Heart left ventricle (tissue), 16 donors: ENCODE measurements around the gene PRKAG2. TPM values are rescaled to one million over a fixed set of nuclear protein-coding genes. Genes with fewer than 3 reads are reported as not detected.

Experiments
- ATAC-seq, 4 donors: fragments of 200-7000 bp; cut with Tn5 transposase; one replicate each; pipeline ENCODE4 v1.9.1; 2020 to 2022; ENCODE audit warnings: moderate library complexity in 4 of 4, mild to moderate bottlenecking in 3 of 4, moderate number of reproducible peaks in 1 of 4
- DNase-seq, 5 donors: peaks; one replicate each; pipeline ENCODE4 v3.0.0-alpha.2; 2020
- H3K27ac ChIP-seq, 12 donors: fragments of 200-600 bp; sonication (generic) in 4 of 12; one replicate each; pipeline versions ENCODE4 v1.5.0 to v1.8.0; 2016 to 2022; ENCODE audit warnings: mild to moderate bottlenecking in 2 of 12
- H3K27me3 ChIP-seq, 9 donors: fragments of 200-600 bp; sonication (generic) in 2 of 9; one replicate each; pipeline versions ENCODE4 v1.5.1 to v1.8.0; 2016 to 2022; ENCODE audit warnings: mild to moderate bottlenecking in 3 of 9
- H3K36me3 ChIP-seq, 9 donors: fragments of 200-600 bp; sonication (generic) in 2 of 9; one replicate each; pipeline versions ENCODE4 v1.5.0 to v1.8.0; 2018 to 2022; ENCODE audit warnings: mild to moderate bottlenecking in 2 of 9
- H3K4me1 ChIP-seq, 12 donors: fragments of 200-600 bp; sonication (generic) in 4 of 12; one replicate each; pipeline versions ENCODE4 v1.5.0 to v1.8.0; 2016 to 2022; ENCODE audit warnings: mild to moderate bottlenecking in 3 of 12
- H3K4me3 ChIP-seq, 12 donors: fragments of 200-600 bp; sonication (generic) in 4 of 12; one replicate each; pipeline versions ENCODE4 v1.5.0 to v1.8.0; 2017 to 2022; ENCODE audit warnings: mild to moderate bottlenecking in 9 of 12, moderate library complexity in 4 of 12
- H3K9me3 ChIP-seq, 12 donors: fragments of 200-600 bp; sonication (generic) in 4 of 12; one replicate each; pipeline versions ENCODE4 v1.5.0 to v1.8.0; 2016 to 2022; ENCODE audit warnings: mild to moderate bottlenecking in 1 of 12
- POLR2A ChIP-seq, 2 donors: fragments of 450-650 bp; IDR thresholded peaks; one replicate each; pipeline ENCODE4 v1.6.1; 2017; ENCODE audit warnings: antibody characterized with exemption in 2 of 2, mild to moderate bottlenecking in 2 of 2, moderate library complexity in 2 of 2
- WGBS, 4 donors: extraction: QIAGEN DNeasy Blood & Tissue Kit in 2 of 4; methylation state at CpG; one replicate each; pipeline versions ENCODE4 v1.1.5 to v1.1.7; 2013 to 2018; 5-methylcytosine and 5-hydroxymethylcytosine counted together
- intact Hi-C, 10 donors: fragments of 100-400 bp; cut with DNase I; formaldehyde crosslinking; loops; one replicate each; pipeline versions ENCODE4 v1.11.1 to v1.14.2; 2022
- polyA plus RNA-seq, 2 donors: library from polyadenylated mRNA; stranded (reverse); fragments of 200-250 nt; gene quantifications; one replicate each; pipeline ENCODE4 v1.2.3, GENCODE V29; 2013
- total RNA-seq, 9 donors: library from RNA; depleted of rRNA in 2 of 9; stranded (reverse); fragments of >200 nt in 2 of 9; fragmentation: NEBNext Ultra II Directional in 3 of 9; extraction: Animal tissue kit (Norgen Biotek cat#: 25700) in 3 of 9; gene quantifications; one replicate each; pipeline versions ENCODE4 v1.1.0 to v1.2.4, GENCODE V29; 2016 to 2023
- TF ChIP-seq, protein P1 (sequence below), 12 donors: fragments of 200-600 bp; sonication (generic) in 4 of 12; IDR thresholded peaks; one replicate each; pipeline versions ENCODE4 v1.5.0 to v1.8.0; 2018 to 2022; ENCODE audit warnings: antibody characterized with exemption in 12 of 12, mild to moderate bottlenecking in 5 of 12
- donor health status: ischemic (EF 13 %, LVEDD 7.1; RV severe dilation, severe dysfunction).
- donor health status: healthy with polysubstance abuse.
- donor health status: DM: no; HTN: yes; CAD: no.
- donor health status: DM: no; HTN: no; CAD: no.
- donor health status: ischemic (EF 25% LVEDD 6.9; RV normal size, moderate dysfunction).
- donor health status: ischemic (EF 25% LVEDD 5.7; RV mildly dilated, moderate dysfunction).
- donor health status: healthy.
- donor health status: DM: yes; HTN: yes; CAD: no.
- donor health status: ischemic (EF 35%, LVEDD 5.7; RV mildly dilated, moderate dysfunction).
- donor health status: nonischemic (EF 11% LVEDD 7.7; RV severe dilation, severe dysfunction).
- donor health status: DM: yes; HTN: yes; CAD: no.
- donor health status: PGD.
- donor health status: ischemic (EF 29% LVEDD 5.4; RV normal size, mild dysfunction).
- donor health status: nonischemic (EF 23%, LVEDD 6.1; RV moderate dilation, normal function).

The PRKAG2 gene
- total and polyA plus RNA-seq, 11 donors = 50.2 to 179 (median 108) TPM

DNA sequence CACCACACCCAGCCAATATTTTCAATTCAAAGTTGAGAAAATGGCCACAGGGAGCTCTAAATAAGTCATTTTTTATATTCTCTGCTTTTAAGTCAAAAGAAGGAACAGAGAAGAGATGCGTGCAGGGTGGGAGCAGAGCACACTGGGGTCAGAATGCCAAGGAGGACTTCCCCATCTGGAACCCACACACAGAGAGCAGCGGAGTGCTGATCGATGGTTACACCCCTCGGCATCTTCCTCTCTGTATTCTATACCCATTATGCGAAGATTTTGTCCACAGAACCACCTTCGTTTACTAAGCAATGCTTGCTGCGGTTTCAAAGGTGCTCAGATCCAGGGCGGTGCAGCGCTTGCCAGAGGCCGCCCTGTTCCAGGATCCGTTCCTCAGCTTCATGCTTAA is 265.9 kb downstream of the PRKAG2 start:
- DNase-seq (no peak), ATAC-seq (no peak)
- H3K9me3 ChIP-seq = no peaks in the 10 kb centered on the region
- 93 to 94% (median 93%) methylated on average over 11 of the region's 11 CpGs for WGBS, 4 donors
- no peak overlapping the region for H3K27ac ChIP-seq
- H3K27me3 ChIP-seq = no peaks in the 10 kb centered on the region
- peaks cover 0 to 13% (median 6%) of the 10 kb centered on the region in 9 donors for H3K36me3 ChIP-seq
- H3K4me3 ChIP-seq = no peak overlapping the region
- intact Hi-C loops = loop anchor here in 1 of 10 donors (10.0 kb wide), 1 partner anchor 46 kb away; no protein-coding TSS in a partner anchor
- peaks cover 0 to 16% (median 5%) of the 10 kb centered on the region in 12 donors for H3K4me1 ChIP-seq
- no peak for TF ChIP-seq POLR2A (IDR thresholded peaks at IDR 0.05)
- TF ChIP-seq, protein P1, sequence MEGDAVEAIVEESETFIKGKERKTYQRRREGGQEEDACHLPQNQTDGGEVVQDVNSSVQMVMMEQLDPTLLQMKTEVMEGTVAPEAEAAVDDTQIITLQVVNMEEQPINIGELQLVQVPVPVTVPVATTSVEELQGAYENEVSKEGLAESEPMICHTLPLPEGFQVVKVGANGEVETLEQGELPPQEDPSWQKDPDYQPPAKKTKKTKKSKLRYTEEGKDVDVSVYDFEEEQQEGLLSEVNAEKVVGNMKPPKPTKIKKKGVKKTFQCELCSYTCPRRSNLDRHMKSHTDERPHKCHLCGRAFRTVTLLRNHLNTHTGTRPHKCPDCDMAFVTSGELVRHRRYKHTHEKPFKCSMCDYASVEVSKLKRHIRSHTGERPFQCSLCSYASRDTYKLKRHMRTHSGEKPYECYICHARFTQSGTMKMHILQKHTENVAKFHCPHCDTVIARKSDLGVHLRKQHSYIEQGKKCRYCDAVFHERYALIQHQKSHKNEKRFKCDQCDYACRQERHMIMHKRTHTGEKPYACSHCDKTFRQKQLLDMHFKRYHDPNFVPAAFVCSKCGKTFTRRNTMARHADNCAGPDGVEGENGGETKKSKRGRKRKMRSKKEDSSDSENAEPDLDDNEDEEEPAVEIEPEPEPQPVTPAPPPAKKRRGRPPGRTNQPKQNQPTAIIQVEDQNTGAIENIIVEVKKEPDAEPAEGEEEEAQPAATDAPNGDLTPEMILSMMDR (IDR thresholded peaks at IDR 0.05) = no peak

DNA sequence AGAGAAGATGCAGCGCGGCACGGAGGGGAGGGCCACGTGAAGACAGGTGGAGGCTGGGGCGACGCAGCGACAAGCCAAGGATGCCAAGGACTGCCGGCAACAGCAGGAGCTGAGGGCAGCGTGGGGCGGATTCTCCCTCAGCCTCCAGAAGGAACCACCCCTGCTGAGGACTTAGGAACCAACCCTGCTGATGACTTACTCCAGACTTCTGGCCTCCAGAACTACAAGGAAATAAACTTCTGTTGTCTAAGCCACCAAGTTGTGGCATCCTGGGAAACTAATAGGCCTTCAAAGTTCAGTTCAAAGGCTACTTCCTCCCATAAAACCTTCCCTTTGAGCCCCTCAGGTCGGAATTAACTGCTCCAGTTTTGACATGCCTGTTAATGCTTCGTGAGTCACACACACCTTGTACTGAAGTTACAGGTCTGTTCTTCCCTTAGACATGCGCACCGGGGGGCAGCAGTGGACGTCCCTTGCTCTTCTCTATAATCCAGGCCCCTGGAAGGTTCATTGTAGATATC is 268.8 kb downstream of the PRKAG2 start:
- WGBS, 4 donors = 83 to 87% (median 85%) methylated on average over 15 of the region's 15 CpGs
- Histone ChIP-seq H3K27ac (no peak overlapping the region), H3K4me1 (peaks cover 0 to 15% (median 1%) of the 10 kb centered on the region in 12 donors), H3K9me3 (no peaks in the 10 kb centered on the region), H3K36me3 (peaks cover 0 to 22% (median 13%) of the 10 kb centered on the region in 9 donors), H3K4me3 (no peak overlapping the region), H3K27me3 (no peaks in the 10 kb centered on the region)
- intact Hi-C loops = no loop called here
- ATAC-seq (peak in 2 of 4 donors; percentile 14 to 36), DNase-seq (no peak)
- TF ChIP-seq, protein P1 (IDR thresholded peaks at IDR 0.05) = no peak
- TF ChIP-seq POLR2A (IDR thresholded peaks at IDR 0.05) = no peak

DNA sequence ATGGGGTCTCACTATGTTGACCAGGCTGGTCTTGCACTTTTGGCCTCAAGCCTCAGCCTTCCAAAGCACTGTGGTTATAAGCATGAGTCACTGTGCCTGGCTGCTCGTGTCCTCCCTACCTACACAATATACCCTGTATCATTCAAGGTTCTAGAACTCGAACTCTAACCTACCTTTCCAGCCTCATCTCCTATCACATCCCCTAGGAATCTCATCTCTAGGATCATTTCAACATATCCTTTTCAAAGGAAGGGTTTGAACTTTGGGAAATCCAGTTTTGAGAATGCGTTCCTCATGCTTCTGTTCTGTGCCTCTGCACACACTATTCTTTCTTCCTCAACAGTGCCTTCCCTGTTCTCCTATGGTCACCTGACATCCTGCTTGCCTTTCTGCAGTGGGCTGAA is 269.4 kb downstream of the PRKAG2 start:
- intact Hi-C loops = no loop called here
- Histone ChIP-seq H3K27me3 (no peaks in the 10 kb centered on the region), H3K9me3 (no peaks in the 10 kb centered on the region), H3K4me1 (peaks cover 0 to 15% (median 1%) of the 10 kb centered on the region in 12 donors), H3K4me3 (no peak overlapping the region), H3K27ac (no peak overlapping the region), H3K36me3 (peaks cover 0 to 22% (median 13%) of the 10 kb centered on the region in 9 donors)
- ATAC-seq = peak in 1 of 4 donors; percentile 43
- 78 to 88% (median 86%) methylated on average over 3 of the region's 3 CpGs for WGBS, 4 donors
- DNase-seq = no peak
- TF ChIP-seq, protein P1 (IDR thresholded peaks at IDR 0.05) = no peak
- TF ChIP-seq POLR2A (IDR thresholded peaks at IDR 0.05) = no peak

DNA sequence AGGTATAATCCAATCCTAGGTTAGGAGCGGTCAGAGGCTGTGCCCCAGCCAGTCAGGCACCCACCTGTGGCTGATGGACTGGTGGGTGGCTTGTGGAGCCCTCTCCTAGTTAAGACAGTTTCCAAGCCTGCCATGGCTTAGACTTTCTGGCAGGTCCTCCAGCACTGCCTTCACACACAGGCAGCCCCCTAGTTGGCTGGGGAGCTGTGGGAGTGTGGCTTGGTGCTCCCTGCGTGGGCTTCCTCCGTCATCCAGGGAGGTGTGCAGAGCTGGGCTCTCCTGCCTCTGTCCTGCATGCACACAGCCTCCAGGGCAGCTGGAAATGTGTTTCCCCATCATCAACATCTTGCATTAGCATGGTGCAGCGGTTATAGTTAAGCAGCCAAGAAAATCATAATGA is 273.0 kb downstream of the PRKAG2 start:
- intact Hi-C loops = no loop called here
- DNase-seq = no peak
- Histone ChIP-seq H3K4me1 (peaks cover 0 to 33% (median 15%) of the 10 kb centered on the region in 12 donors), H3K4me3 (no peak overlapping the region), H3K27ac (no peak overlapping the region), H3K9me3 (no peaks in the 10 kb centered on the region), H3K36me3 (peaks cover 0 to 10% (median 9%) of the 10 kb centered on the region in 9 donors), H3K27me3 (no peaks in the 10 kb centered on the region)
- ATAC-seq = no peak
- TF ChIP-seq, protein P1 (IDR thresholded peaks at IDR 0.05) = no peak
- no peak for TF ChIP-seq POLR2A (IDR thresholded peaks at IDR 0.05)
- WGBS, 4 donors = 79 to 98% (median 91%) methylated on average over 4 of the region's 4 CpGs
